Measurements from ENCODE around the gene CTU2.

Gene CTU2

GRCh38 chr16:88714420-88715302, 8.4 kb downstream of the CTU2 start:
- no peak for DNase-seq (ENCODE audit: low read depth)

GRCh38 chr16:88715312-88716190, 9.2 kb downstream of the CTU2 start:
- DNase-seq (ENCODE audit: low read depth) = no peak

GRCh38 chr16:88716201-88716600, 9.9 kb downstream of the CTU2 start:
- DNase-seq (ENCODE audit: low read depth) = no peak

- no peak for DNase-seq (ENCODE audit: low read depth)
These were observed 10.3 kb downstream of the CTU2 start for GRCh38 chr16:88716601-88717001.

GRCh38 chr16:88718178-88718577, 11.9 kb downstream of the CTU2 start:
- DNase-seq (ENCODE audit: low read depth) = no peak

- DNase-seq (ENCODE audit: low read depth) = no peak
These were observed 13.1 kb downstream of the CTU2 start for GRCh38 chr16:88719267-88719932.

- no peak for DNase-seq (ENCODE audit: low read depth)
These were observed 13.6 kb downstream of the CTU2 start for GRCh38 chr16:88719933-88720296.

GRCh38 chr16:88720396-88720970, 14.2 kb downstream of the CTU2 start:
- DNase-seq (ENCODE audit: low read depth) = no peak

GRCh38 chr16:88721236-88721635, 14.9 kb downstream of the CTU2 start:
- no peak for DNase-seq (ENCODE audit: low read depth)

- DNase-seq (ENCODE audit: low read depth) = no peak
These were observed 15.8 kb downstream of the CTU2 start for GRCh38 chr16:88721815-88722755.

- no peak for DNase-seq (ENCODE audit: low read depth)
These were observed 16.6 kb downstream of the CTU2 start for GRCh38 chr16:88722784-88723506.

- no peak for DNase-seq (ENCODE audit: low read depth)
These were observed 17.2 kb downstream of the CTU2 start for GRCh38 chr16:88723507-88723887.

GRCh38 chr16:88723911-88724310, 17.6 kb downstream of the CTU2 start:
- DNase-seq (ENCODE audit: low read depth) = no peak

GRCh38 chr16:88724855-88725555, 18.7 kb downstream of the CTU2 start:
- DNase-seq (ENCODE audit: low read depth) = no peak

GRCh38 chr16:88725609-88726407, 19.5 kb downstream of the CTU2 start:
- no peak for DNase-seq (ENCODE audit: low read depth)

GRCh38 chr16:88726408-88726749, 20.1 kb downstream of the CTU2 start:
- no peak for DNase-seq (ENCODE audit: low read depth)

GRCh38 chr16:88726981-88727380, 20.7 kb downstream of the CTU2 start:
- no peak for DNase-seq (ENCODE audit: low read depth)

- DNase-seq (ENCODE audit: low read depth) = no peak
These were observed 21.6 kb downstream of the CTU2 start for GRCh38 chr16:88727871-88728270.
